GM12878 (cell line): ENCODE results near the gene MICAL3. TPM values are rescaled to one million over a fixed set of nuclear protein-coding genes. Genes with fewer than 3 reads are reported as not detected.

ENCODE experiments used
- BCL11A ChIP-seq: IDR thresholded peaks from 2 replicates; pipeline ENCODE4 v1.6.1; 2011; ENCODE audit warnings: low read depth, low read length
- BHLHE40 ChIP-seq, 2 experiments: fragments of 450-650 bp in 1 of 2; IDR thresholded peaks; 2 replicates each; pipeline ENCODE4 v1.6.1; 2011 to 2017; ENCODE audit warnings: low read depth in 2 of 2, borderline replicate concordance in 1 of 2, improper control_type of control experiment in 1 of 2, low read length in 1 of 2, mild to moderate bottlenecking in 1 of 2
- CEBPB ChIP-seq, 2 experiments: fragments of 150-350 bp in 1 of 2; IDR thresholded peaks; 2 replicates each; pipeline ENCODE4 v1.6.1; 2012 to 2014; ENCODE audit warnings: low read depth in 2 of 2, low read length in 2 of 2, borderline replicate concordance in 1 of 2, inconsistent platforms in 1 of 2
- ELK1 ChIP-seq: IDR thresholded peaks from 2 replicates; pipeline ENCODE4 v1.6.1; 2012; ENCODE audit warnings: low read depth, low read length, improper control_type of control experiment
- FOXK2 ChIP-seq: fragments of 450-650 bp; IDR thresholded peaks from 2 replicates; pipeline ENCODE4 v1.6.1; 2017; ENCODE audit warnings: mild to moderate bottlenecking, moderate library complexity
- HDGF ChIP-seq: fragments of 450-650 bp; IDR thresholded peaks from 2 replicates; pipeline ENCODE4 v1.6.1; 2016; ENCODE audit warnings: antibody characterized with exemption
- IRF4 ChIP-seq: IDR thresholded peaks from 2 replicates; pipeline ENCODE4 v1.6.1; 2011; ENCODE audit warnings: low read depth, low read length
- MYB ChIP-seq: fragments of 150-350 bp; IDR thresholded peaks from 2 replicates; pipeline ENCODE4 v1.6.1; 2014; ENCODE audit warnings: mild to moderate bottlenecking, low read depth, low read length, borderline replicate concordance
- PRDM15 ChIP-seq: fragments of 450-650 bp; formaldehyde crosslinking; IDR thresholded peaks from 2 replicates; pipeline ENCODE4 v1.4.0; 2020; ENCODE audit warnings: mild to moderate bottlenecking, moderate library complexity
- RAD21 ChIP-seq: IDR thresholded peaks from 2 replicates; pipeline ENCODE4 v1.6.1; 2011; ENCODE audit warnings: mild to moderate bottlenecking, low read depth, low read length, moderate library complexity; ENCODE audit not compliant: insufficient read depth
- RBBP5 ChIP-seq: fragments of 200-600 bp; sonication (generic); conservative IDR thresholded peaks from 2 replicates; pipeline ENCODE4 v1.6.1; 2016
- RCOR1 ChIP-seq: conservative IDR thresholded peaks from 2 replicates; pipeline ENCODE4 v1.6.1; 2012; ENCODE audit warnings: low read depth, low read length, improper control_type of control experiment
- RELA ChIP-seq: fragments of 450-650 bp; IDR thresholded peaks from 2 replicates; pipeline ENCODE4 v1.8.0; 2014; ENCODE audit warnings: borderline replicate concordance; ENCODE audit not compliant: partially characterized antibody
- RELB ChIP-seq: fragments of 450-650 bp; IDR thresholded peaks from 2 replicates; pipeline ENCODE4 v1.6.1; 2017; ENCODE audit warnings: low read depth, mild to moderate bottlenecking, moderate library complexity
- TCF12 ChIP-seq: IDR thresholded peaks from 2 replicates; pipeline ENCODE4 v1.6.1; 2011; ENCODE audit warnings: low read depth, mild to moderate bottlenecking, low read length
- TCF3 ChIP-seq: IDR thresholded peaks from 2 replicates; pipeline ENCODE4 v1.6.1; 2012; ENCODE audit warnings: low read depth, mild to moderate bottlenecking, low read length, borderline replicate concordance; ENCODE audit not compliant: insufficient read depth
- USF1 ChIP-seq: IDR thresholded peaks from 2 replicates; pipeline ENCODE4 v1.6.1; 2011; ENCODE audit warnings: borderline replicate concordance, low read depth, mild to moderate bottlenecking, moderate library complexity, mixed read lengths, low read length; ENCODE audit not compliant: insufficient read depth; ENCODE audit errors: extremely low read length
- ZBTB4 ChIP-seq: fragments of 450-650 bp; formaldehyde crosslinking; IDR thresholded peaks from 2 replicates; pipeline ENCODE4 v1.4.0; 2022; ENCODE audit warnings: mild to moderate bottlenecking, moderate library complexity
- polyA plus RNA-seq, 11 experiments: library from polyadenylated mRNA; depleted of rRNA in 4 of 11; unstranded in 6 of 11; stranded (reverse) in 5 of 11; fragments of >200 nt; fragmentation: Nextera tagmentation in 4 of 11; fragmentation: Illumina TruSeq in 1 of 11; extraction: Ambion mirVana in 4 of 11; extraction: Trizol in 1 of 11; gene quantifications; 1 replicate in 1 of 11; 2 replicates in 10 of 11; pipeline versions ENCODE4 v1.2.1 to v1.2.3, GENCODE V29; 2011 to 2016; ENCODE audit warnings: inconsistent platforms in 2 of 11, missing spikeins in 2 of 11, low read depth in 1 of 11
- total RNA-seq, 4 experiments: library from RNA; depleted of rRNA in 3 of 4; stranded (reverse); fragments of >200 nt in 3 of 4; fragmentation: Illumina TruSeq in 1 of 4; extraction: Trizol in 1 of 4; gene quantifications; 2 replicates each; pipeline versions ENCODE4 v1.2.1 to v1.2.3, GENCODE V29; 2013 to 2021

MICAL3 gene
- total and polyA plus RNA-seq, 10 of the 15 experiments (the other 5 are each of a cell fraction or from before 2014, with no cell fraction given): 2.6 to 92.2 (median 24.0) TPM

- TF ChIP-seq MYB (no peak), HDGF (no peak), RBBP5 (no peak), RELA (no peak), PRDM15 (no peak), IRF4 (no peak), FOXK2 (no peak), BHLHE40 (IDR thresholded peaks at IDR 0.05; ENCODE audit: borderline replicate concordance in 1 of 2, low read depth in 2 of 2, low read length in 1 of 2) (peak; percentile 46 to 72; a peak in 3 of 4 replicates), BCL11A (no peak), CEBPB (IDR thresholded peaks at IDR 0.05; ENCODE audit: borderline replicate concordance in 1 of 2, low read depth in 2 of 2, low read length in 2 of 2) (no peak), TCF3 (no peak), RELB (peak; percentile 49; the same call in 1 of the 2 replicates), TCF12 (no peak), RAD21 (no peak), USF1 (no peak), ZBTB4 (CRISPR knock-in tag) (no peak), RCOR1 (no peak), ELK1 (no peak)
Observed at GRCh38 chr22:17770180-17771077, 253.9 kb downstream of the MICAL3 start (continued).
